Measurements from ENCODE around the gene KY. TPM values are rescaled to one million over a fixed set of nuclear protein-coding genes. Genes with fewer than 3 reads are reported as not detected.

KY gene
- polyA plus RNA-seq, 2 of the 4 experiments (the other 2 are of a cell fraction), result 0.04 to 0.05 TPM

DNA sequence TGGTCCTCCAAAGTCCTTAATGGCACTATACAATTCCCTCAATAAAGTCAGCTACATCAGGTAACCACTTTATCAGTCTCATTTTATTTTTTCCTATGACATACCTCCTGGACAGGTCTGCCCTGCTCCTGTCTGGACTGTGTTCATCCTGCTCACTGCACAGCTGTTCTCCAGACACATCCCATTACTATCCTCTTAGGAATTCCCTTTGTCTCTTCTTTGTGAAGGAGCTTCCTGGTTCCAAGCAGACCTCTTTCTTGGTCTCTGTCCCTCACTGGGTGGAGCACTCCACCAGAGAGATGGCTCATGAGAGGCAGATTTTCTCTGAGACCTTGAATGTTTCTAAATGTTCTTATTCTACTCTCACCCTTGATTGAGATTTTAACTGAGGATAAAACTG, 60.1 kb downstream of the KY start (continued):
- TF ChIP-seq, protein P1, sequence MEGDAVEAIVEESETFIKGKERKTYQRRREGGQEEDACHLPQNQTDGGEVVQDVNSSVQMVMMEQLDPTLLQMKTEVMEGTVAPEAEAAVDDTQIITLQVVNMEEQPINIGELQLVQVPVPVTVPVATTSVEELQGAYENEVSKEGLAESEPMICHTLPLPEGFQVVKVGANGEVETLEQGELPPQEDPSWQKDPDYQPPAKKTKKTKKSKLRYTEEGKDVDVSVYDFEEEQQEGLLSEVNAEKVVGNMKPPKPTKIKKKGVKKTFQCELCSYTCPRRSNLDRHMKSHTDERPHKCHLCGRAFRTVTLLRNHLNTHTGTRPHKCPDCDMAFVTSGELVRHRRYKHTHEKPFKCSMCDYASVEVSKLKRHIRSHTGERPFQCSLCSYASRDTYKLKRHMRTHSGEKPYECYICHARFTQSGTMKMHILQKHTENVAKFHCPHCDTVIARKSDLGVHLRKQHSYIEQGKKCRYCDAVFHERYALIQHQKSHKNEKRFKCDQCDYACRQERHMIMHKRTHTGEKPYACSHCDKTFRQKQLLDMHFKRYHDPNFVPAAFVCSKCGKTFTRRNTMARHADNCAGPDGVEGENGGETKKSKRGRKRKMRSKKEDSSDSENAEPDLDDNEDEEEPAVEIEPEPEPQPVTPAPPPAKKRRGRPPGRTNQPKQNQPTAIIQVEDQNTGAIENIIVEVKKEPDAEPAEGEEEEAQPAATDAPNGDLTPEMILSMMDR (IDR thresholded peaks at IDR 0.05), result no peak
- no peak for TF ChIP-seq NFE2L2 (conservative IDR thresholded peaks at IDR 0.05; ENCODE audit: low read length)
- no peak for TF ChIP-seq ZC3H11A (IDR thresholded peaks at IDR 0.05)

DNA sequence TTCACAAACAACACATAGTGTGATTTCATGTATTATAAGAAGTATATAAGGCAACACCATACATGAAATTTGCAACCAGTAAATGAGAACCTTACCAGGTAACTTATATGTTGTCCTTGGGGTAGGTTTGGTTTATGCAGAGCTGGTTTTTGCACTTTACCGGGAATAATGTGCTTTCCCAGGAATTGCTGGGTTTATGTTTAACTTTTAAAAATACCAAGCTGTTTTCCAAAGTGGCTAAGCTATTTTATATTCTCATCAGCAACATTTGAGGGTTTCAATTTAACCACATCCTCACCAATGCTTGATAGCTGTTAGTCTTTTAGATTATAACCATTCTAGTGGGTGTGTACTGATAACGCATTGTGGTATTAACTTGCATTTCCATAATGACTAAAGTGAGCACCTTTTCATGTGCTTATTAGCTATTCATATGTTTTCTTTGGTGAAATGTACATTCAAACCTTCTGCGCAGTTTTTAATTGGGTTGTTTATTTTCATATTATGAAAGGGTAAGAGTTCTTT, 71.6 kb downstream of the KY start:
- FAIRE-seq, result no peak
- H3K4me3 ChIP-seq, result no peak overlapping the region
- DNase-seq (ENCODE audit: low read depth in 1 of 2, low spot score in 1 of 2), result no peak
- H3K9me3 ChIP-seq, result no peaks in the 10 kb centered on the region
- no peak overlapping the region for H3K27ac ChIP-seq
- 57% methylated on average over 3 of the region's 3 CpGs for WGBS (ENCODE audit: missing lambda C conversion rate)
- H3K4me2 ChIP-seq, result no peak overlapping the region
- no peaks in the 10 kb centered on the region for H3K4me1 ChIP-seq
- TF ChIP-seq, protein P2, sequence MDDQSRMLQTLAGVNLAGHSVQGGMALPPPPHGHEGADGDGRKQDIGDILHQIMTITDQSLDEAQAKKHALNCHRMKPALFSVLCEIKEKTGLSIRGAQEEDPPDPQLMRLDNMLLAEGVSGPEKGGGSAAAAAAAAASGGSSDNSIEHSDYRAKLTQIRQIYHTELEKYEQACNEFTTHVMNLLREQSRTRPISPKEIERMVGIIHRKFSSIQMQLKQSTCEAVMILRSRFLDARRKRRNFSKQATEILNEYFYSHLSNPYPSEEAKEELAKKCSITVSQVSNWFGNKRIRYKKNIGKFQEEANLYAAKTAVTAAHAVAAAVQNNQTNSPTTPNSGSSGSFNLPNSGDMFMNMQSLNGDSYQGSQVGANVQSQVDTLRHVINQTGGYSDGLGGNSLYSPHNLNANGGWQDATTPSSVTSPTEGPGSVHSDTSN (IDR thresholded peaks at IDR 0.05), result no peak
- TF ChIP-seq ZFP36 (IDR thresholded peaks at IDR 0.05; ENCODE audit: borderline replicate concordance, partially characterized antibody), result no peak
- TF ChIP-seq, protein P3, sequence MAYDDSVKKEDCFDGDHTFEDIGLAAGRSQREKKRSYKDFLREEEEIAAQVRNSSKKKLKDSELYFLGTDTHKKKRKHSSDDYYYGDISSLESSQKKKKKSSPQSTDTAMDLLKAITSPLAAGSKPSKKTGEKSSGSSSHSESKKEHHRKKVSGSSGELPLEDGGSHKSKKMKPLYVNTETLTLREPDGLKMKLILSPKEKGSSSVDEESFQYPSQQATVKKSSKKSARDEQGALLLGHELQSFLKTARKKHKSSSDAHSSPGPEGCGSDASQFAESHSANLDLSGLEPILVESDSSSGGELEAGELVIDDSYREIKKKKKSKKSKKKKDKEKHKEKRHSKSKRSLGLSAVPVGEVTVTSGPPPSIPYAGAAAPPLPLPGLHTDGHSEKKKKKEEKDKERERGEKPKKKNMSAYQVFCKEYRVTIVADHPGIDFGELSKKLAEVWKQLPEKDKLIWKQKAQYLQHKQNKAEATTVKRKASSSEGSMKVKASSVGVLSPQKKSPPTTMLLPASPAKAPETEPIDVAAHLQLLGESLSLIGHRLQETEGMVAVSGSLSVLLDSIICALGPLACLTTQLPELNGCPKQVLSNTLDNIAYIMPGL (CRISPR knock-in tag; IDR thresholded peaks at IDR 0.05; ENCODE audit: borderline replicate concordance), result no peak
- TF ChIP-seq, protein P4, sequence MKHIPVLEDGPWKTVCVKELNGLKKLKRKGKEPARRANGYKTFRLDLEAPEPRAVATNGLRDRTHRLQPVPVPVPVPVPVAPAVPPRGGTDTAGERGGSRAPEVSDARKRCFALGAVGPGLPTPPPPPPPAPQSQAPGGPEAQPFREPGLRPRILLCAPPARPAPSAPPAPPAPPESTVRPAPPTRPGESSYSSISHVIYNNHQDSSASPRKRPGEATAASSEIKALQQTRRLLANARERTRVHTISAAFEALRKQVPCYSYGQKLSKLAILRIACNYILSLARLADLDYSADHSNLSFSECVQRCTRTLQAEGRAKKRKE (CRISPR knock-in tag; IDR thresholded peaks at IDR 0.05; ENCODE audit: low read depth), result no peak
- no peak for TF ChIP-seq ZSCAN20 (CRISPR knock-in tag; IDR thresholded peaks at IDR 0.05)
- no peak for TF ChIP-seq JUN (IDR thresholded peaks at IDR 0.05)
- no peak for TF ChIP-seq FOXS1 (CRISPR knock-in tag; IDR thresholded peaks at IDR 0.05)
- TF ChIP-seq NPAS2 (CRISPR knock-in tag; IDR thresholded peaks at IDR 0.05; ENCODE audit: borderline replicate concordance), result no peak
- TF ChIP-seq SREBF2 (IDR thresholded peaks at IDR 0.05), result no peak
- TF ChIP-seq MYC (IDR thresholded peaks at IDR 0.05; ENCODE audit: borderline replicate concordance, low read length), result no peak
- TF ChIP-seq, protein P5, sequence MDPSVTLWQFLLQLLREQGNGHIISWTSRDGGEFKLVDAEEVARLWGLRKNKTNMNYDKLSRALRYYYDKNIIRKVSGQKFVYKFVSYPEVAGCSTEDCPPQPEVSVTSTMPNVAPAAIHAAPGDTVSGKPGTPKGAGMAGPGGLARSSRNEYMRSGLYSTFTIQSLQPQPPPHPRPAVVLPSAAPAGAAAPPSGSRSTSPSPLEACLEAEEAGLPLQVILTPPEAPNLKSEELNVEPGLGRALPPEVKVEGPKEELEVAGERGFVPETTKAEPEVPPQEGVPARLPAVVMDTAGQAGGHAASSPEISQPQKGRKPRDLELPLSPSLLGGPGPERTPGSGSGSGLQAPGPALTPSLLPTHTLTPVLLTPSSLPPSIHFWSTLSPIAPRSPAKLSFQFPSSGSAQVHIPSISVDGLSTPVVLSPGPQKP (IDR thresholded peaks at IDR 0.05; ENCODE audit: low read depth, low read length), result no peak
- TF ChIP-seq CHD2 (IDR thresholded peaks at IDR 0.05; ENCODE audit: low read length, partially characterized antibody), result no peak
- TF ChIP-seq HOXB5 (CRISPR knock-in tag; IDR thresholded peaks at IDR 0.05), result no peak
- TF ChIP-seq POLR2A (IDR thresholded peaks at IDR 0.05; ENCODE audit: low read length), result no peak
- no peak for TF ChIP-seq HOXB13 (CRISPR knock-in tag; IDR thresholded peaks at IDR 0.05; ENCODE audit: low read depth)
- TF ChIP-seq EP300 (IDR thresholded peaks at IDR 0.05), result no peak
- TF ChIP-seq CBX2 (IDR thresholded peaks at IDR 0.05; ENCODE audit: borderline replicate concordance, low read depth), result no peak
- TF ChIP-seq HOXA7 (CRISPR knock-in tag; IDR thresholded peaks at IDR 0.05), result no peak
- TF ChIP-seq CBX8 (IDR thresholded peaks at IDR 0.05), result no peak
- TF ChIP-seq ESRRA (IDR thresholded peaks at IDR 0.05; ENCODE audit: borderline replicate concordance, low read length), result no peak
- CTCF ChIA-PET, result interaction anchor here (0.7 to 1.2 kb wide), 2 partner anchors 21 to 1636 kb away, joined by 4 read pairs; no protein-coding TSS in a partner anchor
- POLR2A ChIA-PET, result no interaction called here
- ATAC-seq, result no peak
